PFSK-1 (cell line): ENCODE data around the gene CTTNBP2.

ENCODE experiments used
- FOXP2 ChIP-seq: optimal IDR thresholded peaks from 2 replicates; pipeline ENCODE3; 2011; ENCODE audit warnings: borderline replicate concordance, control low read depth, inconsistent platforms; ENCODE audit not compliant: insufficient read depth; ENCODE audit errors: extremely low read length, extremely low read depth
- POLR2AphosphoS5 ChIP-seq: IDR thresholded peaks from 2 replicates; pipeline ENCODE4 v1.6.1; 2012; ENCODE audit warnings: low read depth, mild to moderate bottlenecking, control low read depth, low read length, moderate library complexity
- SIN3A ChIP-seq: IDR thresholded peaks from 2 replicates; pipeline ENCODE4 v1.6.1; 2012; ENCODE audit warnings: mild to moderate bottlenecking, low read length, moderate library complexity, borderline replicate concordance; ENCODE audit not compliant: insufficient read depth
- TAF1 ChIP-seq: IDR thresholded peaks from 2 replicates; pipeline ENCODE4 v1.6.1; 2012; ENCODE audit warnings: low read length, control low read depth, borderline replicate concordance; ENCODE audit not compliant: insufficient read depth
- TF ChIP-seq, protein P1 (sequence below), 2 experiments: IDR thresholded peaks; 2 replicates each; pipeline versions ENCODE4 v1.6.1 to v1.8.0; 2011 to 2012; ENCODE audit warnings: low read depth in 2 of 2, low read length in 2 of 2, control low read depth in 1 of 2, inconsistent platforms in 1 of 2, mild to moderate bottlenecking in 1 of 2, moderate library complexity in 1 of 2; ENCODE audit not compliant: insufficient read depth in 1 of 2

CTTNBP2 gene

DNA sequence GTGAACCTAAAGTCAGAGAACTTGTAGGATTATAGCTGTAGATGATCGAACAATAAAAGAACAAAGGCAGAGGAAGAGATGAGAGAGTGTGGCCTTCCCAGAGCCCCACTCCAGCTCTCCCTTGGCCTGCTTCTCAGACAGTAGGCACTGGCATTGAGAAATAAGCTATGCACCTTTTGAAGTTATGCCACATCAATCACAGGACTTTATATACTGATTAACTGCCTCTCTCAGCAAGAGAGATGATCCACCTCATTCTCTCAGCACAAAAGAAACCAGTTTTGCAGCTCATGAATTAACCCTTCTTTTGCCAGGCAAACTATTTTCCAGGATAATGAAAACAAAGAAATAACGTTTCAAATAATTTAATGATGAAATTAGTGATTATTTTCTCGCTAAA is 22.0 kb upstream of the CTTNBP2 start:
- TF ChIP-seq, protein P1, sequence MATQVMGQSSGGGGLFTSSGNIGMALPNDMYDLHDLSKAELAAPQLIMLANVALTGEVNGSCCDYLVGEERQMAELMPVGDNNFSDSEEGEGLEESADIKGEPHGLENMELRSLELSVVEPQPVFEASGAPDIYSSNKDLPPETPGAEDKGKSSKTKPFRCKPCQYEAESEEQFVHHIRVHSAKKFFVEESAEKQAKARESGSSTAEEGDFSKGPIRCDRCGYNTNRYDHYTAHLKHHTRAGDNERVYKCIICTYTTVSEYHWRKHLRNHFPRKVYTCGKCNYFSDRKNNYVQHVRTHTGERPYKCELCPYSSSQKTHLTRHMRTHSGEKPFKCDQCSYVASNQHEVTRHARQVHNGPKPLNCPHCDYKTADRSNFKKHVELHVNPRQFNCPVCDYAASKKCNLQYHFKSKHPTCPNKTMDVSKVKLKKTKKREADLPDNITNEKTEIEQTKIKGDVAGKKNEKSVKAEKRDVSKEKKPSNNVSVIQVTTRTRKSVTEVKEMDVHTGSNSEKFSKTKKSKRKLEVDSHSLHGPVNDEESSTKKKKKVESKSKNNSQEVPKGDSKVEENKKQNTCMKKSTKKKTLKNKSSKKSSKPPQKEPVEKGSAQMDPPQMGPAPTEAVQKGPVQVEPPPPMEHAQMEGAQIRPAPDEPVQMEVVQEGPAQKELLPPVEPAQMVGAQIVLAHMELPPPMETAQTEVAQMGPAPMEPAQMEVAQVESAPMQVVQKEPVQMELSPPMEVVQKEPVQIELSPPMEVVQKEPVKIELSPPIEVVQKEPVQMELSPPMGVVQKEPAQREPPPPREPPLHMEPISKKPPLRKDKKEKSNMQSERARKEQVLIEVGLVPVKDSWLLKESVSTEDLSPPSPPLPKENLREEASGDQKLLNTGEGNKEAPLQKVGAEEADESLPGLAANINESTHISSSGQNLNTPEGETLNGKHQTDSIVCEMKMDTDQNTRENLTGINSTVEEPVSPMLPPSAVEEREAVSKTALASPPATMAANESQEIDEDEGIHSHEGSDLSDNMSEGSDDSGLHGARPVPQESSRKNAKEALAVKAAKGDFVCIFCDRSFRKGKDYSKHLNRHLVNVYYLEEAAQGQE (IDR thresholded peaks at IDR 0.05; ENCODE audit: insufficient read depth in 1 of 2, low read depth in 2 of 2, low read length in 2 of 2), result no peak
- TF ChIP-seq TAF1, result no peak
- TF ChIP-seq FOXP2, result no peak
- no peak for TF ChIP-seq SIN3A
- no peak for TF ChIP-seq POLR2AphosphoS5

GRCh38 chr7:117894037-117894436 is 20.8 kb upstream of the CTTNBP2 start:
- TF ChIP-seq TAF1 (no peak), FOXP2 (no peak), SIN3A (no peak), POLR2AphosphoS5 (no peak)
- TF ChIP-seq, protein P1 (IDR thresholded peaks at IDR 0.05; ENCODE audit: insufficient read depth in 1 of 2, low read depth in 2 of 2, low read length in 2 of 2), result no peak

DNA sequence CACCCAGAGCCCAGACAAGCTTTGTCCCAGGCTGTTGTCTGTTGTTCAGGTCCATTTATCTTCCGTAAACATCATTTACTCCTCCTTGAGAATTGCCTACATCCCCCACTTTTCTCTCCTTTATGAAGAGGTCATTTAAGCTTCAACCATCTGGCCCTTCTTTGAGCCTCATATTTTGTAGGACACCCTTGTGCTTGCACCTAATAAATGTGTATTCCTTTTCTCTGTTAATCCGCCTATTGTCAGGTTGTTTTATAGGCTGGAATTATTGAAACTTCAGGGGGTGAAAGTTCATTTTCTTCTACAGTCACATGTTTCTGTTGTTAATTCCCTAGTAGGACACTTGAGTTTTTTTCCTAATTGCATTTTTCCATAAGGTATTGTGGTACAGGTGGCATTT is 19.6 kb upstream of the CTTNBP2 start:
- no peak for TF ChIP-seq FOXP2
- TF ChIP-seq TAF1, result no peak
- TF ChIP-seq POLR2AphosphoS5, result no peak

- TF ChIP-seq FOXP2 (no peak), POLR2AphosphoS5 (no peak), TAF1 (no peak), SIN3A (no peak)
- TF ChIP-seq, protein P1 (IDR thresholded peaks at IDR 0.05; ENCODE audit: insufficient read depth in 1 of 2, low read depth in 2 of 2, low read length in 2 of 2), result no peak
Observed at GRCh38 chr7:117889611-117890010, 16.4 kb upstream of the CTTNBP2 start.

- TF ChIP-seq FOXP2, result no peak
- no peak for TF ChIP-seq POLR2AphosphoS5
- TF ChIP-seq, protein P1 (IDR thresholded peaks at IDR 0.05; ENCODE audit: insufficient read depth in 1 of 2, low read depth in 2 of 2, low read length in 2 of 2), result no peak
- no peak for TF ChIP-seq TAF1
- no peak for TF ChIP-seq SIN3A
Observed at GRCh38 chr7:117888627-117889026, 15.4 kb upstream of the CTTNBP2 start.
